Stimulated activated CD8-positive, alpha-beta memory T cell treated with anti-CD3 and anti-CD28 coated beads, Interleukin-12 subunit alpha, Interleukin-12 subunit beta, amount 100 ng/mL, for 1 hour (primary cell): Measurements from ENCODE around the gene CD6.
"Not testable (repeated sequence)": the region's sequence is repeated elsewhere in the genome, so short reads cannot be mapped to it uniquely, and the experiment has no call there.

ENCODE experiments used
- DNase-seq: peaks from one replicate; pipeline ENCODE4 v3.0.0-alpha.2; 2020; ENCODE audit warnings: low read depth

CD6 gene

DNA sequence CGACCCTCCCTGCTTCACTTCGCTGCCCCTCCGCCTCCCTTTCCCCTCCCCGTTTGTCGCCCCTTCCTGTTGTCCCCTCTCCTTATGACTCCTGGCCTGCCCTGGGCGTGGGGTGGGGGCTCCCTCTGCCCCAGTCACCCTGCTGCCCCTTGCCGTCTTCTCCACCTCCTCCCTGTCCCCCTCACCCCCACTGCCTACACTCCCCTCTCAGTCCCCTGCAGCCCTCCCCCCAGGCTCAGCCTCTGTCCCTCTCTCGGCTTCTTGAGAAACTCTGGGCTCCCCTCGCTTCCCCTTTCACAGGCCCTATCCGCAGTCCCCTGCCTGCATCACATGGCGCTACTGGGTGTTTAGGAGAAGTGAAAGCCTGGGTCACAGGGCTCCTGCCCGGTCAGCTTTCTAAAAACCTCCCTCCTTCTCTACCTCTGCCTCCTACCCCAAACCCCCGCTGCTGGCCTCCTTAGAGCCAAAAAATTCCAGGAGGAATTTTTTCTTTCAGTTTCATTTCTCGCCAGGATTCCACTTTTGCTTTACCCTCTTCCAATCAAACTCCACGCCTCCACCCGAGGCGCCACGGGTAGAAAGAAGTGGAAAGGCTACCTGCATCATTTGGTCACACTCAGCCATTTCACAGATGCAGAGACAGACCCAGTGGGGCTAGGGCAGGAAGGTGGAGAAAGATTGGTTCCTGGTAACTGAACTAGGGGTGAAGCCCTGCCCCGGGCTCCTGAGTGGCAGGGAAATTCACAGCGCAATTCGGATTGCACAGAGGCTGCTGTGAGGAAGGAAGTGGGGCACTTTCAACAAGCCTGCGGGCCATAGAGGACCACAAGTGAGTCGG lies 19.4 kb upstream of the CD6 start, which contains the start of gene SLC15A3:
TSS of gene SLC15A3 (minus strand) at position 273 of the 838 bp plus-strand sequence. CDS start 625 bp downstream, outside the sequence.
- DNase-seq: no peak

DNA sequence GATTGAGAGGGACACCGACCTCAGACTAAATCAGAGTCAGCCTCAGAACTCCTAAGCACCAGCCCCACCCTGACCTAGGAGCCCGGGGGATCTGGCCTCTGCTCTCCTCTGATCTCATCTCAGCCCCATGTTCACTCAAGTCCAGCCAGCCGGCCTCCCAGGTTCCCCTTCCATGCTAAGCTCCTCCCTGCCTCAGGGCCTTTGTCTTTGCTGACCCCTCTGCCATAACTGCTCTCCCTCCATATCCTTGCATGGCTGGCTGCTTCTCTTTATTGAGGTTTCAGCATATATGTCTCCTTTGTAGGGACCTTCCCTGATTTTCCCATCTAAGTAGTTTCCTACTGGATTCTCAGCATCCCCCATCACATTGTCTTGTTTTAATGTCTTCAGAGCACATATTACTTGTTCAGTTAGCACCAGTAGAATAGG lies 18.7 kb upstream of the CD6 start:
- no peak for DNase-seq

DNA sequence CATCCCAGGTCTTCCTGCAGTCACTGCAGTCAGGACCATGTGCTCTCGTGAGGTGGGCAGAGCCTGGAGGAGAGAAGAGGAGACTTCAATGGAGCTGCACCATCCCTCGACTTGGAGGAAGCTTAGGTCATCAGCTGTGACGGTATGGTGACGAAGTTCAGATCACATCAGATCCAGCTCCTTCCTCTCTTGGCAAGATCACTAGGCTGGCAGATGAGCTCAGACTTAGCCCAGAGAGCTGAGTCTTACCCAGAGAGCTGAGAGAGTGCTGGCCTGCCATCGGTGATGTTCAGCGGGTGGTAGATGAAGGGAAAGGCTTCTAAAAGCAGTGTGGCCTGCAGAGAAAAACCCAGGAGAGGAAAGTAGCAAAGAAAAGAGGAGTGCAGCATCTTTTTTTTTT lies 17.7 kb upstream of the CD6 start:
- DNase-seq: no peak

DNA sequence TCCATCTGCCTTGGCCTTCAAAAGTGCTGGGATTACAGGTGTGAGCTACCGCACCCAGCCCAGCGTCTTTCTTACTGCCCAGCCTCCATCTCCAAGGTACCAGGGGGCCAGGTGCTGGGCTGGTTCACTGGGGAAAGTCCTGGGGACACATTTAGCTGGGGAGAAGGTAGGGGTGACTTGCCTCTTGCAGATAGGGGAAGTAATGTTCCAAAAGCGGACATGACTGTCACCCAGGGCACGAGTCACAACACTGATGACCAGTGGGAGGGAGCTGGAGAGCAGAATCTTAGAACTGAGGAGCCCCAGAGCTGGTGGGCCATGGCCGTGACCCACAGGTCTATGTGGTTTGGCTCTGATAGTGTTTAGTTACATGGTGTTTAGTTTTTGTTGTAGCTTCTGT lies 17.1 kb upstream of the CD6 start:
- DNase-seq: no peak

DNA sequence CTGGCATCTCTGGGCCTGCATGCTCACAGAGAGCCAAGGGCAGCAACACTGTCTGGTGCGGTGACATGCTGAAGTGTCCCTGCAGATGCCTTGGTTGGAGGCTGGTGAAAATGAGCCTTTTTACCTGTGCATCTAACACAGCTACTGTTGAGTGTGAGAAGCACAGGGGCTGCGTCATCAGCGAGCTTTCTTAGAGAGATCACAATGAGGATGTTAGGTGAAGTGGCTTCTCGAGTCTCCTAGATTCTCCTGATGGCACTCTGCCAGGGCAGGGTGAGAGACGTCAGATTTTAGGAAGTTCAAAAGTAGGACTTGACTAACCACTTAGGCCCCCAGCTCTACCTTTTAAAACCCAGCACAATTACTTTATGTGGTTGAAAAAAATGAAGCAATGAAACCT lies 15.9 kb upstream of the CD6 start:
- no peak for DNase-seq

DNA sequence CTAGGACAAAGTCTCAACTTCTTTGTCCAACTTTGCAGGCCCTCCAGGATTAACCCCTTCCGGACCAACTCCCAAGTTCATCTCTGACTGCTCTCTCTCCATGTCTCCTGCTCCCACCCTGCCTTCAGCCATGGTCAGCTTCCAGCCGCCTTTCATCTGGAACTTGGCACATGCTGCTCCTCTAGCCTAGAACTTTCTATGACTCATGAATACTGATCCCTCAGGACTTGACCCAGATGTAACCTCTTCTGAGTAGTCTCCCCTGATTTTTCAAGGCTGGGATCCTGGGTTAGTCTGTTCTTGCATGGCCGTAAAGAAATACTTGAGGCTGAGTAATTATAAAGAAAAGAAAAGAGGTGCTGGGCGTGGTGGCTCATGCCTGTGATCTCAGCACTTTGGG lies 14.3 kb upstream of the CD6 start:
- no peak for DNase-seq

DNA sequence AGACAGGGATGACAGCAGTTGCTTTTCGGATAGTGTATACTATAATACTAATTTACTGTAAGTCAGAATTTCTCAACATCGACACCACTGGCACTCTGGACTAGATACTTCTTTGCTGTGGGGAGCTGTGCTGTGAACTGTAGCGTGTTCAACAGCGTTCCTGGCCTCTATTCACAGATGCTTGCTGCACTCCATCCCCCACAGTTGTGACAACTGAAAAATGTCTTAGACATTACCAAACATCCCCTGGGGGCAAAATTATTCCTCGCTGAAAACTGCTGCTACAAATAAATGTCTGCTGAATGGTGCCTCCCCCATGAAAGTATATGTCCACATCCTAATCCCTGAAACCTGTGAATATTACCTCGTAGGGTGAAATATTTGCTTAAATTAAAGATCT lies 12.0 kb upstream of the CD6 start:
- DNase-seq: no peak

DNA sequence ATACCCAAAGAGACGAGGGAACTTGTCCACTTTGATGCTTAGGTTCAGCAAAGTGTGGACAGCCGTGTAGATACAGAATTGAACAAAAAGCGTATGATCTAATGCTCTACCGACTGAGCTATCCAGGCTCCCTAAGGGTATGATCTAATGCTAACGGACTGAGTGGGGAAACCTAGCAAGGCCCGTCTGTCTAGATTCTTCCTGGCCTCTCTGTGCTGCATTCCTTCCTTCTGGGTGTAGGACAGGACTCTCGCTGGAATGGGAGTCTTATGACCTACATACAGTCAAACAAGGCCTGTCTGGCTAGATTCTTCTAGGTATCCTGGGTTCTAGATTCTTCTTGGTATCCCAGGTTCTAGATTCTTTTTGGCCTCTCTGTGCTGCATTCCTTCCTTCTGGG lies 11.1 kb upstream of the CD6 start:
- no peak for DNase-seq

DNA sequence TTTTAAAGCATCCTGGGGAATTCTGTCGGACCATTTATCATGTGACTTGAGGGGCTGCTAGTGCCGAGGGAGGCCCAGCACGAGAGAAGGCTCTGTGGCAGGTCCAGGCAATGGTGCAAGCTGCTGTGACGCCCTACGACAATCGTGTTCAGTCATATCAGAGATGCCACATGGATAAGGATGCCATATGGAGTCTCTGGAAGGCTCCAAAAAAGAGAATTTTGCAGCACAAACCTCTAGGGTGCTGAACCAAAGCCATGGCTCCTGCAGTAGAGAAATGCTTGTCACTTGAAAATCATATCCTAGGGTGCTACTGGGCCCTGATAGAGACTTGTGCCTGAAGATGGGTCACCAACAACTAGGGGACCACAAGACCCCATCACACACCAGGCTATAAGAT lies 6.7 kb upstream of the CD6 start:
- DNase-seq: no peak

DNA sequence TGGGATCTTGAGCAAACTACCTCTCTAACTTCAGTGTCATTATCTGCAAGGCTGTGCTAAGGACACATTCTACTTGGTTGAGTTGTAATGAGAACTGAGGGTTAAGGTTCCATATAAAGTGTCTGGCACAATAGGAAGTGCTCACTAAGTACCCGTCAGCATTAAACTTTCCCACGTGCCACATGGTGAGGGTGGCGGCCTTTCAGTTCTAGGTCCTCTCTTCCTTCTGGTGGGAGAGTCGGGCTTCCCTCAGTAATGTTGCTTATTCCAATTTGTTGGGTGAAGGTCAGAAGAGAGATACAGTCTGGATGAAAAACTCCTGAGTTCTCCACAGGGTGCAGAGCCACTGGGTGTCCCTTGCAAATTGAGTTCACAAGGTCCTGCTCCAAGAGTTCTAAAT lies 4.6 kb upstream of the CD6 start:
- DNase-seq: no peak

DNA sequence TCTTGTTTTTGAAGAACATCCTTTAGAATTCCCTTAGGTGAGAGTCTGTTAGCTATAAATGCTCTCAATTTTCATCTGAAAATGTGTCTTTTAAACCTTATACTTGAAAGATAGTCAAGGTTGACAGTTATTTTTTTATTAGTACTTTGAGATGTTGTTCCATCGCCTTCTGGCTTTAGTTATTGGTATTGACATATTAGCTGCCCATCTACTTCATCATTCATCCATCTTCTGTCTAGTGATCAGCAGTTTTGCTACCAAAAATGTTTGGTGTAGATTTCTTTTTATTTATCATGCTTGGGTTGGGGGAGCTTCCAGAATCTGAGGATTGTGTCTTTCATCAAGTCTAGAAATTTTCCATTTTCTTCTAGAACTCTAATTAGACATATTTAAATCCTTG lies 3.3 kb upstream of the CD6 start:
- no peak for DNase-seq

DNA sequence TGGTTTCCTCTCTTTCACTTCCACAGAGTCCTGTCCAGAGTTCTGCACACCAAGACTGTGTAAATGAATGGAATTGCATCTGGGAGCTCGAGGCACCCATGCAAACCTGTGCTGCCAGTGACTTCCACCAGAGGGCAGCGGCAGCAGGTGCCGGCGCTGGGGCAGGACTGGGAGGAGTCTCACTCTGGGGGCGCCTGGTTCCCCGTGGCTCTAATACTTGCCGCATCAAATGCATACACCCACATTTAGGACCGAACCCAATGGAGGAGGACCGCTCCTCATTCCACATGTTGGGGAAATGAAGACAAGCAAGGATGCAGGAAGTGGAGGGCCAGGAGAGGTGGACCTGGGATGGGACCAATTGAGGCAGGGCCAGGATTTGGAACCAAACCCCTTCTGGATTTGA lies 1.1 kb upstream of the CD6 start:
- peak; percentile 68 for DNase-seq

DNA sequence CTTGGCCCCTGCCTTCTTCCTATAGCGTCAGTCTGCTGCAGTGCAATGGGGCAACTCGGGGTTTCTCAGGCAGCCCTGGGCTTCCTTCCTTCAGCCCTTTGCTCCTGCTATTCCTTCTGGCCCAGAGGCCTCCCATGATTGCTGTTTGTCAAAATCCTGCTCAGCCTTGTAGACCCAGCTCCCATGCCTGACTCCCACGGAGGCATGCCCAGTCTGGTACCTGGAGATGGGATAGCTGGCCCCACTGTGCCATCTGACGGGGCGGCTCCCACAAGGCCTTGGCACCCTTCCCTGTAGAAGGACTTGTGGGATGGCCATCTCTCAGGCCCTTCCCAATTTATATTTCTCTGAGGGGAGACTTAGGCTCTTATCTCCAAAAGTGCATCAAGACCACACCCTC lies 590 bp upstream of the CD6 start:
- no peak for DNase-seq

DNA sequence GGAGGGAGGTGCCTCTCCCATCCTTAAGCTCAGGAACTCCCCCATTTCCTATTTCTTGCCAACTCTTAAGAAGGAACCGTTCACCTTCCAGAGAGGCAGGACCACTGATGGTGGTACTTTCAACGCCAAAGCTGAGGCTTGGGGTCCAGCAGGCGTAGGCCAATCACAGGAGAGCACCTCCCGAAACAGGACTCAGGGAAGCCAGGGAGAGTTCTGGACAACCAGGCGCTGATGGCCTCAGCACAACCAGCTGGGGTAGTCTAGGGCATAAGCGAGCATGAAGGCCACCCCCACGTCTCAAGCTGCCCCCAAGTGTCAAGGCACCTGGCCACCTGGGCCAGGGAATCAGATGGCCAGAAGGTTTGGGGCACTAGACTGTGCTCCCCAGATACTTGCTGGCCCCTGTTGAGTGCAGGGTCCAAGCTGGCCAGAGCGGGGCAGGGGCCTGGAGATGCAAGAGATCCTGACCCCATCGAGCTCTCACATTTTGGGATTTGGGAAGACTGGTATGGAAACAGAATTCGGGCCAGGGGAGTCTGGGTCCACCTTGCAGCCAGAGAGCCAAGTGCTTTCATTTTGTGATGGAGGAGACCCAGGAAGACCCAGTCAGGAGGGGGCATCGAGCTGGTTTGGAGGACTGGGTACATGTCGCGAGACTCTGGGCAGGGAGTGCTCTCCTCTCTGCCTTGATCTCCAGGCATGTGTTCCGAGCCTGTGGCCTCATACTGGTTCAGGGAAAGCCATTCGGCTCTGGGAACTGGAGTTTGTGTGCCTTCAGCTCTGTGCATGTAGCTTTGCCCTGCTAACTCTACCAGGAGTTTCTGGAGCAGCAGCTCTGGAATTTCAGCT lies 926 bp downstream of the CD6 start:
- no peak for DNase-seq

DNA sequence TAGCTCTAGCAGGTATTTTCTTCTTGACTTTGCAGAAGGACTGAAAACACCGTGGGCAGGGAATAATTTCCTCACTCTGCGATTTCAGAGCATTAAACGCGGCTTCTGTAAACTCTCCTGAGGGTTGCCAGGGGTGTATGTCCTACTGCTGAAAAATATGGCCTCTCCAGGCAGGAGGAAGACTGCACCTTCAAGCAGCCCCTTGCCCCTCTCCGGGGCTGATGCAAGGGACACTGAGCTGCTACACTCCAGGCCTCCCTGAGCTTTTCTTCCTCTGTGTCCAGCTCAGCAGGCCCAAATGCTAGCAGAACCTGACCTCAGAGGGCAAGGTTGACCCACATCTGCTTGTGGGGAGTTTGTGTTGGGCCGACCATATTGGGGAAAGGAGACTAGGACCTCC lies 2.2 kb downstream of the CD6 start:
- no peak for DNase-seq

DNA sequence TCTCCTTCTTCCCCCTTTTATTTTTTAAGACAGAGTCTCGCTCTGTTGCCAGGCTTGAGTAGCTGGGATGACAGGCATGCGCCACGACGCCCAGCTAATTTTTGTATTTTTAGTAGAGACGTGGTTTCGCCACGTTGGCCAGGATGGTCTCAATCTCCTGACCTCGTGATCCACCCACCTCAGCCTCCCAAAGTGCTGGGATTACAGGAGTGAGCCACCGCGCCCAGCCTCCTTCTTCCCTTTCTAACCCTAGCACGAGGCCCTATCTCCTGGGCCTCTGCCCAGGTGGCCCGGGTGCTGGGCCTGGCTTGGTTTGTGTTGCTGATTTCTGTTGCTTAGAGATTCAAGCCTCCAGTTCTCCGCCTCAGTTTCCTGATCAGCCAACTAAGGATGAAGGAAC lies 2.8 kb downstream of the CD6 start:
- not testable (repeated sequence) for DNase-seq

DNA sequence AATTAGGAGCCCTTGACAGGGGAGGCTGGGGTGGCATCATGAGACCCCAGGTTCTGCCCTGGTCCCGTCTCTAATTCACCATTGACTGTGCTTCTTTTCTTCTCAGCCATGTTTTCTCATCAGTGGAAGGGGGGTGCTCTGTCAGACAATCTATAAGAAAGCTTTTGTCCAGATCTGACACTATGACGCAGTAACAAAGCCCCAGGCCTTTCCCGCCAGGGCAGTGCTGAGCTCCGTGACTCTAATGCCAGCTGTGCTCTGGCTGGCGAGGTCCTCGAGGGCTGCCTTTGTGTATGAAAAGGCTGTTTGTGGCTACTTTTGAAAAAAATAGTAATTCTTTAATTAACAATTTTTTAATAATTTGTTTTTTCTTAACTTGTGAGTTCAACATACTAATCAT lies 3.2 kb downstream of the CD6 start:
- DNase-seq: no peak

DNA sequence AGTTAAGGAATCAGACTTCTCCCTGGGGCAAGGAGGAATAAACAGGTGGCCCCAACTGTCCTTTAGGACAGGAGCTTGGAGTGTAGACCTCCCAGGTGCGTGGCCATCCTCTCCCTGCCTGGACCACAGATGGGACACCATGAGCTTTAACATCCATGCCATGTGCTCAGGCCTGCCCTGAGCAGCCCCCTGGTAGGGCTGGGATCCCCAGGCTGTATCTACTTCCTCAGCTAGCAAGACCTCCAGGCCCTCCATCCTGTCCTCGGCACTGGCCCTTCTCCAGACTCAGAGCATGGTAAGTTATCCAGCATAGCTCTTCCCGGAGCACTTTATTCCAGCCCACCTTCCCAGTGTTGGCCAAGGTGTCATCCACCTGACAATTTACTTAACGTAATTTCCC lies 5.7 kb downstream of the CD6 start:
- DNase-seq: no peak

DNA sequence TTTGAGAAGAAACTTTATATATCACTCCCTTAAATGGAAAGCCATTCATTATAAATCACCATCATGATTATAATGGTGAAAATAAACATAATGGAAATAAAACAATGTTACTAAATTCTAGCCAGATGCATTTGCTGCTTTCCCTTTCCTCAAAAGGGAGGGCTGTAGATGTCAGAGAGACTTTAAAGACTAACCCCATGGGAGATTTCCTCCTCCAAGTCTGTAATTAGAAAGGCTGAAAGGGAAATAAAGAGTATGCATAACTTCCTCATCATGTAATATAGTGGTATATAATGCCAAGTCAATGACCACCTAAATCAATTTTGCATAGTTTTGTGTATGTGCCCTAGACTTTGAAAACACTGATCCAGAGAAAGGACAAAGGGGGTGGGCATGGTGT lies 6.4 kb downstream of the CD6 start:
- DNase-seq: no peak

DNA sequence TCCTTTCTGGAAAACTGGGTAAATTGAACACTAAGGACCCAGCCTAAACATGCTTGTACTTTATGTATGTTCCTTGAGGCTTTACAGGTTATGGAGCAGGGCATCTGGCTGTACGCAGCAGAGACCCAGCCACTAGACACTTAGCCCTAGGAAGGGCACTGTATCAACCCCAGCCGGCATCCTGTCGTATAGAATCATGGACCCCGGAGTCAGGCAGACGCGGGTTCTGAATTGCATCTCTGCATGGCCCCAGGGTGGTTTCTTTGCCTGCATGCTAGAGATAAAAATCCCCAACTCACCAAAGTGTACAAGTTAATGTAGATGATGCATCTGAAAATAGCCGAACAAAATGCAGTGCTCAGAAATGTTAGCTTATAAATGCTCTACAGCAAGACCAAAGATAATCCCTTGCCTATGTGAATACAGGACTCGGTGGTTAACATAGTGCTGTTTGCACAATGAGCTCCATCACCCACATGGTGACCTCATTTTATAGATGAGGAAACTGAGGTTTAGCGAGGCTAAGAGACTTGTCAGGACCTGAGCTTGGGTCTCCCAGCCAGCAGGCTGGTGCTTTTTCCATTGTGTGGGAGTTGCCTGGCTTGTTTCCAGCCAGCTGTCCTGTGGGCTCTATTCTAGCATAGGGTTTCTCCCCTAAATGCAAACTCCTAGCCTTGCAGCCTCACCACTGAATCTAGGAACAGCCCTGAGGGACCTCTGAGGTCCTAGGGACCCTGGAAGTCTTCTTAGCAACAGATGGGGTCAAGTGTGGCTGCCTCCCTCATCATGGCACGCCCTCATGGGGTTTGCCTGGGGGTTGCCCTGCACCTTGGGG lies 7.3 kb downstream of the CD6 start:
- no peak for DNase-seq

DNA sequence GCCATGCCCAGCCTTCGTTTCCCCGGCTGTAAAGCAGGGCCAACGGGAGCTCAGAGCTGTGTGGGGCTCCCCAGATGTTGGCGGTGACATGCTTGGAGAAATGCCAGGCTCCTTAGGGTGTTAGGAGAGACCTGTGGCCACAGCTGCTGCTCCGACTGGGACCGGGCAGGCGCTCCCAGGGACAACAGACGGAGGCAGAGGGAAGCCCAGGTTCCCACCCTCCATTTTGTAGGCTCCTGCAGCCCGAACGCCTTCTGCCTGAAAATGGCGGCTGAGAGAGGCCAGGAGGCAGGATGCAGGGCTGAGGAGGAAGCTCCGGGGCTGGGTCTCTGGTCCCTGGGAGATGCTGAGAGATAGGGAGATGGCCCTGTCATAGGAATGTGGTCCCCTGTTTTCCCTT lies 10.0 kb downstream of the CD6 start:
- DNase-seq: no peak

DNA sequence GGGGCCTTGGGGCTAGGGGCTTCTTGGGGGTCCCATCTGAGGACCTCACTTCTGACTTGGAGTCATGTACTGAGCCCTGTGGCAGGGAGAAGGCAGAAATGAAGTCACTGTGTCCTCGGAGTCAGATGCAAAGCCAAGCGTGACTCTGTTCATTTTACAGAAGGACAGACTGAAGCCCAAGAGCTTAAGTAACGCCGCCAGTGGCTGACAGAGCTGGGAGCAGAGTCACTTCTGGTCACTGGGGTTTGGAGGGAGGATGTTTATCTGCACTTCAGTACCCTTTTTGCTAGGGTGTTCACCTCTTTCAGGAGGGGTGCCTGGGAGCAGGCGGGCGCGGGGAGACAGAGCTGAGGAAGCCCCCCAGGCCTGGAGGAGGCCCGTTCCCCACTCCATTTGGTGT lies 10.7 kb downstream of the CD6 start:
- DNase-seq: no peak
